ENCODE measurements around the gene LAMC3.

Gene LAMC3

GRCh38 chr9:131035548-131035947 lies 26.6 kb downstream of the LAMC3 start:
- POLR2A ChIA-PET = no interaction called here
- TF ChIP-seq CTCF (IDR thresholded peaks at IDR 0.05; ENCODE audit: insufficient read depth, low read length, missing control alignments) = no peak
- H3K4me3 ChIP-seq (ENCODE audit: low read depth, low read length) = no peak overlapping the region
- CTCF ChIA-PET = interaction anchor here (0.8 to 5.5 kb wide), 7 partner anchors 8 to 166 kb away, joined by 3 to 53 read pairs (median 4); no protein-coding TSS in a partner anchor
- no peak for DNase-seq (ENCODE audit: low read depth, low spot score)

- CTCF ChIA-PET = interaction anchor here (0.8 to 5.5 kb wide), 7 partner anchors 8 to 167 kb away, joined by 3 to 53 read pairs (median 4); no protein-coding TSS in a partner anchor
- TF ChIP-seq CTCF (IDR thresholded peaks at IDR 0.05; ENCODE audit: insufficient read depth, low read length, missing control alignments) = no peak
- DNase-seq (ENCODE audit: low read depth, low spot score) = no peak
- POLR2A ChIA-PET = no interaction called here
- no peak overlapping the region for H3K4me3 ChIP-seq (ENCODE audit: low read depth, low read length)
Observed at GRCh38 chr9:131036071-131036470, 27.1 kb downstream of the LAMC3 start.

- no peak overlapping the region for H3K4me3 ChIP-seq (ENCODE audit: low read depth, low read length)
- ChIA-PET POLR2A (no interaction called here), CTCF (interaction anchor here (0.8 to 5.5 kb wide), 10 partner anchors 10 to 323 kb away, joined by 3 to 53 read pairs (median 4); no protein-coding TSS in a partner anchor)
- no peak for TF ChIP-seq CTCF (IDR thresholded peaks at IDR 0.05; ENCODE audit: insufficient read depth, low read length, missing control alignments)
- DNase-seq (ENCODE audit: low read depth, low spot score) = no peak
Observed at GRCh38 chr9:131036529-131037334, 27.8 kb downstream of the LAMC3 start.

GRCh38 chr9:131037335-131038255 lies 28.6 kb downstream of the LAMC3 start:
- DNase-seq (ENCODE audit: low read depth, low spot score) = no peak
- CTCF ChIA-PET = interaction anchor here (0.8 to 5.5 kb wide), 8 partner anchors 9 to 324 kb away, joined by 3 to 53 read pairs (median 4); no protein-coding TSS in a partner anchor
- no peak overlapping the region for H3K4me3 ChIP-seq (ENCODE audit: low read depth, low read length)
- POLR2A ChIA-PET = no interaction called here
- no peak for TF ChIP-seq CTCF (IDR thresholded peaks at IDR 0.05; ENCODE audit: insufficient read depth, low read length, missing control alignments)

- TF ChIP-seq CTCF (IDR thresholded peaks at IDR 0.05; ENCODE audit: insufficient read depth, low read length, missing control alignments) = no peak
- no peak for DNase-seq (ENCODE audit: low read depth, low spot score)
- ChIA-PET POLR2A (no interaction called here), CTCF (interaction anchor here (2.1 kb wide), 2 partner anchors 19 to 172 kb away, joined by 6 to 8 read pairs; no protein-coding TSS in a partner anchor)
- H3K4me3 ChIP-seq (ENCODE audit: low read depth, low read length) = no peak overlapping the region
Observed at GRCh38 chr9:131038256-131039128, 29.5 kb downstream of the LAMC3 start.
